HCT116 (cell line): ENCODE data around the gene ETS2. TPM values are rescaled to one million over a fixed set of nuclear protein-coding genes. Genes with fewer than 3 reads are reported as not detected.

Experiments
- ATAC-seq: fragments of 200-7000 bp; cut with Tn5 transposase; 2 replicates; pipeline ENCODE4 v1.9.1; 2020; ENCODE audit warnings: mild to moderate bottlenecking, moderate library complexity
- BruUV-seq: library from RNA; stranded (reverse); fragments of 400-500 nt; replicated peaks from 2 replicates; lab custom pipeline; 2021; lab: Mats Ljungman, UMichigan
- CTCF ChIA-PET: fragments of 300-600 bp; sonication (Branson Sonifier 250); formaldehyde crosslinking; loops from one replicate; lab custom pipeline; 2021; ENCODE audit warnings: antibody characterized with exemption; lab: Charles Lee
- POLR2A ChIA-PET: fragments of 300-600, 350-600 bp; sonication (Branson Sonifier 250); formaldehyde crosslinking; loops from one replicate; lab custom pipeline; 2021; ENCODE audit warnings: antibody characterized with exemption; lab: Charles Lee
- RAD21 ChIA-PET, 2 experiments: fragments of 300-600 bp; sonication (Branson Sonifier 250); formaldehyde crosslinking; loops; one replicate each; lab custom pipeline; 2023; ENCODE audit warnings: low total read pairs in 2 of 2; ENCODE audit not compliant: uncharacterized antibody in 2 of 2, unreplicated experiment in 2 of 2, low non-redundant PET in 1 of 2; lab: Charles Lee
- DNase-seq: peaks from one replicate; pipeline ENCODE4 v3.0.0-alpha.2; 2010; ENCODE audit warnings: low read depth, low spot score
- H2AFZ ChIP-seq: fragments of 200-600 bp; shearing (Covaris generic), sonication (generic); 2 replicates; pipeline ENCODE4 v1.6.1; 2017; ENCODE audit warnings: low read depth, mixed run types, mixed read lengths, antibody characterized with exemption, low read length; ENCODE audit not compliant: poor library complexity, severe bottlenecking
- H3K27ac ChIP-seq: 2 replicates; pipeline ENCODE4 v1.5.1; 2012; ENCODE audit warnings: low read depth, low read length
- H3K27me3 ChIP-seq: fragments of 200-600 bp; sonication (generic); 2 replicates; pipeline ENCODE4 v1.6.1; 2016; ENCODE audit warnings: mixed run types, low read length, mixed read lengths; ENCODE audit not compliant: insufficient read depth
- H3K36me3 ChIP-seq, 2 experiments: fragments of 200-500 bp in 1 of 2; fragments of 200-600 bp in 1 of 2; sonication (Bioruptor generic) in 1 of 2; sonication (generic) in 1 of 2; 2 replicates each; pipeline versions ENCODE4 v1.5.1 to v1.6.1; 2014 to 2016; ENCODE audit warnings: low read length in 2 of 2, inconsistent platforms in 1 of 2, mixed read lengths in 1 of 2, mixed run types in 1 of 2; ENCODE audit not compliant: insufficient read depth in 2 of 2, control insufficient read depth in 1 of 2
- H3K4me1 ChIP-seq, 2 experiments: fragments of 200-600 bp in 1 of 2; sonication (generic) in 1 of 2; 2 replicates each; pipeline versions ENCODE4 v1.5.1 to v1.6.1; 2012 to 2017; ENCODE audit warnings: low read length in 2 of 2, inconsistent platforms in 1 of 2, mild to moderate bottlenecking in 1 of 2, mixed read lengths in 1 of 2, mixed run types in 1 of 2, moderate library complexity in 1 of 2; ENCODE audit not compliant: insufficient read depth in 2 of 2, control insufficient read depth in 1 of 2
- H3K4me2 ChIP-seq: fragments of 200-600 bp; sonication (generic); 2 replicates; pipeline ENCODE4 v1.6.1; 2017; ENCODE audit warnings: mixed run types, low read length, mixed read lengths
- H3K4me3 ChIP-seq, 2 experiments: fragments of 200-600 bp in 1 of 2; sonication (generic) in 1 of 2; replicated peaks in 1 of 2; 2 replicates each; pipeline ENCODE4 v1.5.1; 2011 to 2016; ENCODE audit warnings: low read length in 2 of 2, control low read depth in 1 of 2, low read depth in 1 of 2, mild to moderate bottlenecking in 1 of 2, mixed read lengths in 1 of 2, mixed run types in 1 of 2
- H3K79me2 ChIP-seq: fragments of 200-600 bp; sonication (generic); 2 replicates; pipeline ENCODE4 v1.6.1; 2017; ENCODE audit warnings: mild to moderate bottlenecking, mixed run types, low read length, moderate library complexity, mixed read lengths; ENCODE audit not compliant: insufficient read depth
- H3K9ac ChIP-seq: fragments of 200-600 bp; sonication (generic); 2 replicates; pipeline ENCODE4 v1.6.1; 2016; ENCODE audit warnings: low read length, mixed read lengths
- H3K9me2 ChIP-seq: fragments of 200-600 bp; sonication (generic), shearing (Covaris generic); 2 replicates; pipeline ENCODE4 v1.6.1; 2017; ENCODE audit warnings: mixed run types, mild to moderate bottlenecking, moderate library complexity; ENCODE audit not compliant: insufficient read depth
- H3K9me3 ChIP-seq, 2 experiments: fragments of 200-500 bp in 1 of 2; fragments of 200-600 bp in 1 of 2; sonication (Bioruptor generic) in 1 of 2; sonication (generic) in 1 of 2; 2 replicates each; pipeline ENCODE4 v1.6.1; 2014 to 2017; ENCODE audit warnings: low read length in 2 of 2, mixed read lengths in 2 of 2, inconsistent platforms in 1 of 2, low read depth in 1 of 2, mild to moderate bottlenecking in 1 of 2, mixed run types in 1 of 2, moderate library complexity in 1 of 2; ENCODE audit not compliant: control insufficient read depth in 1 of 2, insufficient read depth in 1 of 2
- H4K20me1 ChIP-seq: fragments of 200-600 bp; sonication (generic), shearing (Covaris generic); 2 replicates; pipeline ENCODE4 v1.6.1; 2017; ENCODE audit warnings: mixed run types, mild to moderate bottlenecking, moderate library complexity; ENCODE audit not compliant: insufficient read depth
- CEBPB ChIP-seq: IDR thresholded peaks from 2 replicates; pipeline ENCODE4 v1.6.1; 2012; ENCODE audit warnings: low read depth
- CTCF ChIP-seq, 3 experiments: fragments of 200-600 bp in 1 of 3; sonication (generic) in 1 of 3; IDR thresholded peaks in 2 of 3; conservative IDR thresholded peaks in 1 of 3; 2 replicates each; pipeline ENCODE4 v1.5.1; 2012 to 2017; ENCODE audit warnings: low read depth in 2 of 3, low read length in 2 of 3, antibody characterized with exemption in 1 of 3, borderline replicate concordance in 1 of 3, control low read depth in 1 of 3, mild to moderate bottlenecking in 1 of 3, mixed read lengths in 1 of 3, mixed run types in 1 of 3, moderate library complexity in 1 of 3; ENCODE audit not compliant: insufficient read depth in 1 of 3
- EGR1 ChIP-seq: IDR thresholded peaks from 2 replicates; pipeline ENCODE4 v1.6.1; 2012; ENCODE audit warnings: low read depth
- EZH2 ChIP-seq: fragments of 200-600 bp; sonication (generic); IDR thresholded peaks from 2 replicates; pipeline ENCODE4 v1.6.1; 2017; ENCODE audit warnings: antibody characterized with exemption, mixed run types
- FOSL1 ChIP-seq: IDR thresholded peaks from 2 replicates; pipeline ENCODE4 v1.6.1; 2012; ENCODE audit warnings: low read depth
- RAD21 ChIP-seq: IDR thresholded peaks from 2 replicates; pipeline ENCODE4 v1.6.1; 2012; ENCODE audit warnings: low read depth, mild to moderate bottlenecking
- SRF ChIP-seq: IDR thresholded peaks from 2 replicates; pipeline ENCODE4 v1.6.1; 2012; ENCODE audit warnings: low read depth
- ZNF274 ChIP-seq: fragments of 200-500 bp; sonication (Bioruptor generic); IDR thresholded peaks from 2 replicates; pipeline ENCODE4 v1.6.1; 2014; ENCODE audit warnings: mild to moderate bottlenecking, low read depth, low read length, inconsistent platforms
- intact Hi-C: fragments of 100-400 bp; cut with micrococcal nuclease; formaldehyde crosslinking; loops from 2 replicates; pipeline ENCODE4 v1.10.0; 2022
- total RNA-seq: library from RNA; stranded (reverse); gene quantifications from one replicate; pipeline ENCODE4 v1.2.1, GENCODE V29; 2021; ENCODE audit not compliant: unreplicated experiment

The ETS2 gene
- total RNA-seq, 1 experiment from 2014 or later = 32.9 TPM

GRCh38 chr21:38780879-38781278, 24.9 kb upstream of the ETS2 start:
- POLR2A ChIA-PET = no interaction called here
- H3K9me2 ChIP-seq = no peaks in the 10 kb centered on the region
- intact Hi-C loops = no loop called here
- ATAC-seq = no peak
- H3K4me3 ChIP-seq = no peak overlapping the region
- no peaks in the 10 kb centered on the region for H4K20me1 ChIP-seq
- H3K79me2 ChIP-seq = no peaks in the 10 kb centered on the region
- RAD21 ChIA-PET = interaction anchor here in 1 of 2 experiments (0.7 kb wide), 1 partner anchor 476 kb away, joined by 3 read pairs; no protein-coding TSS in a partner anchor
- no TSS peak for BruUV-seq
- H3K9me3 ChIP-seq = peaks cover 6 to 15% of the 10 kb centered on the region in 2 experiments; a peak in 1 of 4 replicates
- no peak overlapping the region for H3K9ac ChIP-seq
- no peak for TF ChIP-seq EGR1
- no peak for TF ChIP-seq ZNF274
- TF ChIP-seq CTCF (IDR thresholded peaks at IDR 0.05 in 2 of 3, conservative IDR thresholded peaks at IDR 0.05 in 1 of 3; ENCODE audit: borderline replicate concordance in 1 of 3, insufficient read depth in 1 of 3, low read depth in 2 of 3, low read length in 2 of 3) = no peak
- TF ChIP-seq RAD21 = no peak
- TF ChIP-seq CEBPB = no peak
- no peak for TF ChIP-seq SRF
- no peak for TF ChIP-seq EZH2
- no peak for TF ChIP-seq FOSL1
- TF ChIP-seq, all 23 proteins: peak for 0
- H3K36me3 ChIP-seq = no peaks in the 10 kb centered on the region
- H3K27ac ChIP-seq = no peak overlapping the region
- peaks cover 7 to 23% of the 10 kb centered on the region in 2 experiments for H3K4me1 ChIP-seq
- CTCF ChIA-PET = no interaction called here
- H3K4me2 ChIP-seq = peak overlapping the region; percentile 42
- no peak for DNase-seq
- H3K27me3 ChIP-seq = no peaks in the 10 kb centered on the region
- H2AFZ ChIP-seq = no peak overlapping the region
